ENCODE results near the gene LYST. TPM values are rescaled to one million over a fixed set of nuclear protein-coding genes. Genes with fewer than 3 reads are reported as not detected.

The LYST gene
- 10 to 100 TPM; 65.1 to 73.5 (median 68.1) TPM for total RNA-seq

GRCh38 chr1:235866205-235866912 lies at the start of gene LYST:
Gene LYST, minus strand, starts transcription at chr1:235866906. Its CDS starts 36,489 bp downstream, at chr1:235830417.
- TF ChIP-seq CTCF (IDR thresholded peaks at IDR 0.05; ENCODE audit: low read depth): no peak

GRCh38 chr1:235913311-235913710 lies 46.6 kb upstream of the LYST start:
- no peak for TF ChIP-seq CTCF (IDR thresholded peaks at IDR 0.05; ENCODE audit: low read depth)

GRCh38 chr1:235911876-235912275 lies 45.2 kb upstream of the LYST start:
- TF ChIP-seq CTCF (IDR thresholded peaks at IDR 0.05; ENCODE audit: low read depth): no peak

GRCh38 chr1:235911300-235911662 lies 44.6 kb upstream of the LYST start:
- no peak for TF ChIP-seq CTCF (IDR thresholded peaks at IDR 0.05; ENCODE audit: low read depth)

- TF ChIP-seq CTCF (IDR thresholded peaks at IDR 0.05; ENCODE audit: low read depth): no peak
Observed at GRCh38 chr1:235910357-235911299, 43.9 kb upstream of the LYST start.

- no peak for TF ChIP-seq CTCF (IDR thresholded peaks at IDR 0.05; ENCODE audit: low read depth)
Observed at GRCh38 chr1:235908742-235909520, 42.2 kb upstream of the LYST start.

GRCh38 chr1:235907897-235908240 lies 41.2 kb upstream of the LYST start:
- no peak for TF ChIP-seq CTCF (IDR thresholded peaks at IDR 0.05; ENCODE audit: low read depth)

All from subcutaneous adipose tissue (tissue), 4 donors.